Mucosa of descending colon (tissue), 3 donors: ENCODE measurements around the gene EFCAB5. TPM values are rescaled to one million over a fixed set of nuclear protein-coding genes. Genes with fewer than 3 reads are reported as not detected.
"Not testable (repeated sequence)": the region's sequence is repeated elsewhere in the genome, so short reads cannot be mapped to it uniquely, and the experiment has no call there.

Experiments
- ATAC-seq: fragments of 200-7000 bp; cut with Tn5 transposase; one replicate; pipeline ENCODE4 v1.9.1; 2020; ENCODE audit warnings: mild to moderate bottlenecking, moderate library complexity
- DNase-seq, 3 donors: peaks; one replicate each; pipeline ENCODE4 v3.0.0-alpha.2; 2020
- H3K36me3 ChIP-seq: fragments of 200-600 bp; one replicate; pipeline ENCODE4 v1.8.0; 2021; ENCODE audit warnings: low read depth, mild to moderate bottlenecking
- H3K4me1 ChIP-seq: fragments of 200-600 bp; one replicate; pipeline ENCODE4 v1.8.0; 2021; ENCODE audit warnings: low read depth, mild to moderate bottlenecking
- H3K4me3 ChIP-seq: fragments of 200-600 bp; one replicate; pipeline ENCODE4 v1.8.0; 2021; ENCODE audit warnings: mild to moderate bottlenecking
- H3K9me3 ChIP-seq: fragments of 200-600 bp; one replicate; pipeline ENCODE4 v1.8.0; 2021; ENCODE audit warnings: mild to moderate bottlenecking
- CTCF ChIP-seq: fragments of 200-600 bp; IDR thresholded peaks from one replicate; pipeline ENCODE4 v1.8.0; 2022; ENCODE audit warnings: antibody characterized with exemption, mild to moderate bottlenecking
- intact Hi-C, 2 donors: fragments of 100-400 bp; cut with DNase I in 1 of 2; cut with micrococcal nuclease in 1 of 2; formaldehyde crosslinking; loops; one replicate each; pipeline versions ENCODE4 v1.11.0 to v1.11.1; 2022; cut with DNase I, micrococcal nuclease
- long read RNA-seq, 2 donors: library from polyadenylated mRNA; unstranded; transcript quantifications; one replicate each; pipeline ENCODE4 v2.0.0, GENCODE V29; 2019 to 2021
- total RNA-seq, 3 donors: library from RNA; stranded (reverse); fragmentation: NEBNext Ultra II Directional in 2 of 3; extraction: Animal tissue kit (Norgen Biotek cat#: 25700) in 2 of 3; gene quantifications; one replicate each; pipeline versions ENCODE4 v1.2.1 to v1.2.4, GENCODE V29; 2021 to 2023
- donor health status: DM: no; HTN: no; CAD: no; lungs with moderate emphysema.
- donor health status: DM: no; HTN: no; CAD: no.
- donor health status: DM: no; HTN: yes; CAD: no.

Gene EFCAB5
- 1 to 10 TPM; 1.0 to 4.1 (median 2.4) TPM for total RNA-seq
- long read RNA-seq, donor 1, partial matches to known transcripts, result 0 of 3 reads
- long read RNA-seq, donor 1, other reads (novel, unspliced or antisense), result 3 of 3 reads
- long read RNA-seq, donor 2, partial matches to known transcripts, result 2 of 3 reads
- long read RNA-seq, donor 2, other reads (novel, unspliced or antisense), result 1 of 3 reads

DNA sequence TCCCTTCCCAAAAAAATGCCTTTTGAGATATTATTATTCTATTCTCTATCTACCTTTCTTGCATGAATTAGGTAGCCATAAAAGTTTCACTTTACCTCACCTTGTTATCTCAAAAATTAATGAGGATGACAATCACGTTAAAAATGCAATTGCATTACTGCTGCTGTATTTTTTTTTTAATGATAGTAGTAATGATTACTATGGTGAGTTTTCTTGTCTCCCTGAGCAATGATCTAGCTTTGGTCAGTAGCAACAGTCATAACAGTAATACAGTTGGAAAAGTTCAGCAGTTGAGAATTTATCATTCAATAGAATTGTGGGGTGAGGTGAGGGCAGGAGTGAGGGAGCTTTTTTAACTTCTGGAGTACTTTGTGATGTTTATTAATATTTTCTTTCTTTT lies at the start of gene EFCAB5:
TSS of gene EFCAB5 (plus strand) at position 301 of the 400 bp plus-strand sequence. CDS start 163 bp downstream, outside the sequence.
- ATAC-seq (no peak), DNase-seq (no peak)
- Histone ChIP-seq H3K9me3 (no peaks in the 10 kb centered on the region), H3K36me3 (no peaks in the 10 kb centered on the region), H3K4me3 (no peak within 1 kb of the TSS), H3K4me1 (no peaks in the 10 kb centered on the region)
- intact Hi-C loops, result no loop called here
- no peak for TF ChIP-seq CTCF

- Histone ChIP-seq H3K4me3 (no peak overlapping the region), H3K4me1 (no peaks in the 10 kb centered on the region), H3K9me3 (no peaks in the 10 kb centered on the region), H3K36me3 (no peaks in the 10 kb centered on the region)
- DNase-seq (no peak), ATAC-seq (no peak)
- intact Hi-C loops, result no loop called here
- TF ChIP-seq CTCF, result no peak
These were observed 49.2 kb upstream of the EFCAB5 start for GRCh38 chr17:29892201-29892600.

DNA sequence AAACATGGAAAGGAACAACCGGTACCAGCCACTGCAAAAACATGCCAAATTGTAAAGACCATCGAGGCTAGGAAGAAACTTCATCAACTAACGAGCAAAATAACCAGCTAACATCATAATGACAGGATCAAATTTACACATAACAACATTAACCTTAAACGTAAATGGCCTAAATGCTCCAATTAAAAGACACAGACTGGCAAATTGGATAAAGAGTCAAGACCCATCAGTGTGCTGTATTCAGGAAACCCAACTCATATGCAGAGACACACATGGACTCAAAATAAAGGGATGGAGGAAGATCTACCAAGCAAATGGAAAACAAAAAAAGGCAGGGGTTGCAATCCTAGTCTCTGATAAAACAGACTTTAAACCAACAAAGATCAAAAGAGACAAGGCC lies 44.3 kb upstream of the EFCAB5 start:
- DNase-seq, H3K36me3 ChIP-seq, intact Hi-C loops, H3K4me3 ChIP-seq, ATAC-seq, H3K4me1 ChIP-seq, H3K9me3 ChIP-seq: not testable (repeated sequence)

- H3K36me3 ChIP-seq, result no peaks in the 10 kb centered on the region
- no peak overlapping the region for H3K4me3 ChIP-seq
- TF ChIP-seq CTCF, result no peak
- intact Hi-C loops, result no loop called here
- DNase-seq (no peak), ATAC-seq (no peak)
- H3K9me3 ChIP-seq, result no peaks in the 10 kb centered on the region
- no peaks in the 10 kb centered on the region for H3K4me1 ChIP-seq
These were observed 38.0 kb upstream of the EFCAB5 start for GRCh38 chr17:29903471-29903870.

GRCh38 chr17:29905086-29905878 lies 36.2 kb upstream of the EFCAB5 start:
- no peak for TF ChIP-seq CTCF
- Histone ChIP-seq H3K4me1 (no peaks in the 10 kb centered on the region), H3K9me3 (no peaks in the 10 kb centered on the region), H3K36me3 (no peaks in the 10 kb centered on the region), H3K4me3 (no peak overlapping the region)
- DNase-seq (peak in 2 of 3 donors; percentile 10 to 44), ATAC-seq (peak; percentile 84)
- intact Hi-C loops, result no loop called here

- ATAC-seq (no peak), DNase-seq (no peak)
- Histone ChIP-seq H3K9me3 (no peaks in the 10 kb centered on the region), H3K4me3 (no peak overlapping the region), H3K36me3 (no peaks in the 10 kb centered on the region), H3K4me1 (no peaks in the 10 kb centered on the region)
- intact Hi-C loops, result no loop called here
- no peak for TF ChIP-seq CTCF
These were observed 35.6 kb upstream of the EFCAB5 start for GRCh38 chr17:29905879-29906167.
